Fibroblast of the aortic adventitia (primary cell): Measurements from ENCODE around the gene CRBN. TPM values are rescaled to one million over a fixed set of nuclear protein-coding genes. Genes with fewer than 3 reads are reported as not detected.

Experiments used
- DNase-seq: peaks from one replicate; pipeline ENCODE4 v3.0.0-alpha.2; 2010; ENCODE audit warnings: low read depth
- H3K4me3 ChIP-seq: 2 replicates; pipeline ENCODE4 v1.5.1; 2011; ENCODE audit warnings: low read depth, mild to moderate bottlenecking, control low read depth, low read length, moderate library complexity
- CTCF ChIP-seq: IDR thresholded peaks from 2 replicates; pipeline ENCODE4 v1.5.1; 2011; ENCODE audit warnings: mild to moderate bottlenecking, low read length, control low read depth, inconsistent platforms; ENCODE audit not compliant: insufficient read depth
- total RNA-seq: library from RNA; depleted of rRNA; stranded (reverse); fragments of >200 nt; gene quantifications from 2 replicates; pipeline ENCODE4 v1.2.3, GENCODE V29; 2012; ENCODE audit warnings: low replicate concordance

The CRBN gene
- total RNA-seq, 1 donor: 70.9 TPM

- no peak for DNase-seq
- no peak for TF ChIP-seq CTCF
- no peak overlapping the region for H3K4me3 ChIP-seq
These were observed 24.4 kb downstream of the CRBN start for GRCh38 chr3:3154879-3155610.

GRCh38 chr3:3151513-3151912 lies 28.0 kb downstream of the CRBN start:
- DNase-seq: no peak
- no peak overlapping the region for H3K4me3 ChIP-seq
- TF ChIP-seq CTCF: no peak

- no peak overlapping the region for H3K4me3 ChIP-seq
- DNase-seq: no peak
- no peak for TF ChIP-seq CTCF
These were observed 29.9 kb downstream of the CRBN start for GRCh38 chr3:3149560-3149959.

- no peak overlapping the region for H3K4me3 ChIP-seq
- DNase-seq: peak; percentile 8
- no peak for TF ChIP-seq CTCF
These were observed 33.7 kb downstream of the CRBN start for GRCh38 chr3:3145831-3146230.

- H3K4me3 ChIP-seq: no peak overlapping the region
- no peak for TF ChIP-seq CTCF
- no peak for DNase-seq
These were observed 37.6 kb downstream of the CRBN start for GRCh38 chr3:3141939-3142338.

GRCh38 chr3:3137526-3137925 lies 42.0 kb downstream of the CRBN start:
- no peak overlapping the region for H3K4me3 ChIP-seq
- DNase-seq: no peak
- TF ChIP-seq CTCF: no peak
